ENCODE data around the gene SMIM35.

The SMIM35 gene

DNA sequence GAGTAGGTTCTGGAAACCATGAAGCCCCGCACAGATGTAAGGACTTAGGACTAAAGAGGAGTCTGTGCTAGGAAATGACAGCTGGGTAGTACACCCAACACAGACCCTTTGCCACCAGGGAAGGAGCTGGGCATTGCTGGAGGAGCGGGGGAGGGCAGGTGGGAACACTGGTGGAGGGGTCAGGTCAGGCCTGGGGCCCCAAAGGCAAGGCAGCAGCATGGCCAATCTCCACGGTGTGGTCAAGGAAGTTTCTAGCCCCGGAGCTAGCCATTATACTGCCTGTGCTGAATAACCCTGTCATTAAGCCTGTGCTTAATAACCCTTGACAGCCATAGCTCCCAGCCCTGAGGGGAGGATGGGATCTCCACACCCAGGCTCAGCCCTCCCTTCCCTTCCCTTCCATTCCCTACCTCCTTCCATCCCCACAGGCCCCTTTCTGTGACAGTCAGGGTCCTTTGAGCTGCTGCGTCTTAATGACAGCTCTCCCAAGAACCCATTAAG is 7.8 kb downstream of the SMIM35 start:
- no peak for ATAC-seq
- TF ChIP-seq ZFP3 (CRISPR knock-in tag; IDR thresholded peaks at IDR 0.05): no peak
- TF ChIP-seq, protein P1, sequence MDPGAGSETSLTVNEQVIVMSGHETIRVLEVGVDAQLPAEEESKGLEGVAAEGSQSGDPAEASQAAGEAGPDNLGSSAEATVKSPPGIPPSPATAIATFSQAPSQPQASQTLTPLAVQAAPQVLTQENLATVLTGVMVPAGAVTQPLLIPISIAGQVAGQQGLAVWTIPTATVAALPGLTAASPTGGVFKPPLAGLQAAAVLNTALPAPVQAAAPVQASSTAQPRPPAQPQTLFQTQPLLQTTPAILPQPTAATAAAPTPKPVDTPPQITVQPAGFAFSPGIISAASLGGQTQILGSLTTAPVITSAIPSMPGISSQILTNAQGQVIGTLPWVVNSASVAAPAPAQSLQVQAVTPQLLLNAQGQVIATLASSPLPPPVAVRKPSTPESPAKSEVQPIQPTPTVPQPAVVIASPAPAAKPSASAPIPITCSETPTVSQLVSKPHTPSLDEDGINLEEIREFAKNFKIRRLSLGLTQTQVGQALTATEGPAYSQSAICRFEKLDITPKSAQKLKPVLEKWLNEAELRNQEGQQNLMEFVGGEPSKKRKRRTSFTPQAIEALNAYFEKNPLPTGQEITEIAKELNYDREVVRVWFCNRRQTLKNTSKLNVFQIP (CRISPR knock-in tag; IDR thresholded peaks at IDR 0.05; ENCODE audit: borderline replicate concordance, low read depth): no peak
- TF ChIP-seq TSHZ2 (CRISPR knock-in tag; IDR thresholded peaks at IDR 0.05): no peak
- no peak for TF ChIP-seq CREB5 (CRISPR knock-in tag; IDR thresholded peaks at IDR 0.05; ENCODE audit: low read depth)
- no peak for TF ChIP-seq ISL1 (CRISPR knock-in tag; IDR thresholded peaks at IDR 0.05)
- TF ChIP-seq RARB (CRISPR knock-in tag; IDR thresholded peaks at IDR 0.05): no peak
- no peak for TF ChIP-seq PATZ1 (CRISPR knock-in tag; IDR thresholded peaks at IDR 0.05; ENCODE audit: borderline replicate concordance)
- TF ChIP-seq ZC3H10 (CRISPR knock-in tag; IDR thresholded peaks at IDR 0.05): no peak
- no peak for TF ChIP-seq GLIS3 (CRISPR knock-in tag; IDR thresholded peaks at IDR 0.05)

GRCh38 chr11:118076754-118077281 is 9.9 kb downstream of the SMIM35 start, which contains the start of gene TMPRSS4:
TSS of gene TMPRSS4 (plus strand) at chr11:118077078. CDS start at chr11:118077303, 225 bp downstream.
- no peak for ATAC-seq
- no peak for TF ChIP-seq ISL1 (CRISPR knock-in tag; IDR thresholded peaks at IDR 0.05)
- TF ChIP-seq GLIS3 (CRISPR knock-in tag; IDR thresholded peaks at IDR 0.05): no peak
- no peak for TF ChIP-seq PATZ1 (CRISPR knock-in tag; IDR thresholded peaks at IDR 0.05; ENCODE audit: borderline replicate concordance)
- TF ChIP-seq ESRRG (CRISPR knock-in tag; IDR thresholded peaks at IDR 0.05): no peak
- no peak for TF ChIP-seq TOX (CRISPR knock-in tag; IDR thresholded peaks at IDR 0.05; ENCODE audit: borderline replicate concordance)
- no peak for TF ChIP-seq ZFP30 (CRISPR knock-in tag; IDR thresholded peaks at IDR 0.05)
- TF ChIP-seq ZNF8 (CRISPR knock-in tag; IDR thresholded peaks at IDR 0.05): no peak
- no peak for TF ChIP-seq ZNF565 (CRISPR knock-in tag; conservative IDR thresholded peaks at IDR 0.05; ENCODE audit: low read depth)
- TF ChIP-seq, protein P2, sequence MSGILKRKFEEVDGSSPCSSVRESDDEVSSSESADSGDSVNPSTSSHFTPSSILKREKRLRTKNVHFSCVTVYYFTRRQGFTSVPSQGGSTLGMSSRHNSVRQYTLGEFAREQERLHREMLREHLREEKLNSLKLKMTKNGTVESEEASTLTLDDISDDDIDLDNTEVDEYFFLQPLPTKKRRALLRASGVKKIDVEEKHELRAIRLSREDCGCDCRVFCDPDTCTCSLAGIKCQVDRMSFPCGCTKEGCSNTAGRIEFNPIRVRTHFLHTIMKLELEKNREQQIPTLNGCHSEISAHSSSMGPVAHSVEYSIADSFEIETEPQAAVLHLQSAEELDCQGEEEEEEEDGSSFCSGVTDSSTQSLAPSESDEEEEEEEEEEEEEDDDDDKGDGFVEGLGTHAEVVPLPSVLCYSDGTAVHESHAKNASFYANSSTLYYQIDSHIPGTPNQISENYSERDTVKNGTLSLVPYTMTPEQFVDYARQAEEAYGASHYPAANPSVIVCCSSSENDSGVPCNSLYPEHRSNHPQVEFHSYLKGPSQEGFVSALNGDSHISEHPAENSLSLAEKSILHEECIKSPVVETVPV (CRISPR knock-in tag; IDR thresholded peaks at IDR 0.05): no peak
- no peak for TF ChIP-seq TCF4 (CRISPR knock-in tag; IDR thresholded peaks at IDR 0.05; ENCODE audit: borderline replicate concordance)
- no peak for TF ChIP-seq ARNTL (CRISPR knock-in tag; IDR thresholded peaks at IDR 0.05; ENCODE audit: borderline replicate concordance, low read depth)
- TF ChIP-seq ZC3H10 (CRISPR knock-in tag; IDR thresholded peaks at IDR 0.05): no peak
- TF ChIP-seq BACH2 (CRISPR knock-in tag; IDR thresholded peaks at IDR 0.05; ENCODE audit: borderline replicate concordance): no peak
- TF ChIP-seq ZFP3 (CRISPR knock-in tag; IDR thresholded peaks at IDR 0.05): no peak

Measured in SK-N-SH treated with all-trans-retinoic acid at 6 μM for 48 hours (cell line).